Measurements from ENCODE around the gene CMSS1. TPM values are rescaled to one million over a fixed set of nuclear protein-coding genes. Genes with fewer than 3 reads are reported as not detected.

CMSS1 gene
- polyA plus RNA-seq, 1 donor from 2014 or later, result 31.8 TPM

- no peaks in the 10 kb centered on the region for H4K20me1 ChIP-seq (ENCODE audit: insufficient read depth)
- no peak overlapping the region for H3K4me2 ChIP-seq (ENCODE audit: low read length)
- no peaks in the 10 kb centered on the region for H3K36me3 ChIP-seq (ENCODE audit: insufficient read depth, low read length)
- no peaks in the 10 kb centered on the region for H3K9me2 ChIP-seq (ENCODE audit: insufficient read depth, low read length)
- no peaks in the 10 kb centered on the region for H3F3A ChIP-seq (ENCODE audit: insufficient read depth, low read length, poor library complexity, severe bottlenecking)
- no peak overlapping the region for H3K4me3 ChIP-seq (ENCODE audit: low read length)
- H2AFZ ChIP-seq (ENCODE audit: low read depth, low read length), result no peak overlapping the region
- H3K79me2 ChIP-seq (replicated peaks; ENCODE audit: insufficient read depth, low read length), result no peaks in the 10 kb centered on the region
- no peaks in the 10 kb centered on the region for H3K27me3 ChIP-seq (ENCODE audit: insufficient read depth, low read depth, low read length)
- no peaks in the 10 kb centered on the region for H3K9me3 ChIP-seq (ENCODE audit: low read length)
- H3K27ac ChIP-seq (ENCODE audit: low read length), result no peak overlapping the region
- no peak overlapping the region for H3K9ac ChIP-seq (ENCODE audit: low read length)
- TF ChIP-seq SMC3 (conservative IDR thresholded peaks at IDR 0.05; ENCODE audit: poor library complexity), result no peak
- no peak for TF ChIP-seq CTCF (IDR thresholded peaks at IDR 0.05; ENCODE audit: poor library complexity, severe bottlenecking)
- no peak for TF ChIP-seq POLR2AphosphoS5 (IDR thresholded peaks at IDR 0.05)
- TF ChIP-seq RAD21 (conservative IDR thresholded peaks at IDR 0.05), result no peak
- TF ChIP-seq MXI1 (conservative IDR thresholded peaks at IDR 0.05; ENCODE audit: poor library complexity, severe bottlenecking), result no peak
- TF ChIP-seq TAF1 (IDR thresholded peaks at IDR 0.05; ENCODE audit: low read depth), result no peak
- no peak for TF ChIP-seq REST (IDR thresholded peaks at IDR 0.05; ENCODE audit: borderline replicate concordance)
- TF ChIP-seq EP300 (conservative IDR thresholded peaks at IDR 0.05; ENCODE audit: poor library complexity, severe bottlenecking), result no peak
- TF ChIP-seq EZH2 (IDR thresholded peaks at IDR 0.05; ENCODE audit: borderline replicate concordance, insufficient read depth, low read length, poor library complexity, severe bottlenecking), result no peak
Measured at GRCh38 chr3:99907959-99908544, 90.4 kb downstream of the CMSS1 start.

- Histone ChIP-seq H3K4me3 (ENCODE audit: low read length) (no peak overlapping the region), H4K20me1 (ENCODE audit: insufficient read depth) (no peaks in the 10 kb centered on the region), H3K4me2 (ENCODE audit: low read length) (no peak overlapping the region), H3K9ac (ENCODE audit: low read length) (no peak overlapping the region), H3K27ac (ENCODE audit: low read length) (no peak overlapping the region), H3K9me3 (ENCODE audit: low read length) (no peaks in the 10 kb centered on the region), H3F3A (ENCODE audit: insufficient read depth, low read length, poor library complexity, severe bottlenecking) (no peaks in the 10 kb centered on the region), H3K9me2 (ENCODE audit: insufficient read depth, low read length) (no peaks in the 10 kb centered on the region), H3K36me3 (ENCODE audit: insufficient read depth, low read length) (no peaks in the 10 kb centered on the region), H3K79me2 (replicated peaks; ENCODE audit: insufficient read depth, low read length) (no peaks in the 10 kb centered on the region), H2AFZ (ENCODE audit: low read depth, low read length) (no peak overlapping the region), H3K27me3 (ENCODE audit: insufficient read depth, low read depth, low read length) (no peaks in the 10 kb centered on the region)
- no peak for TF ChIP-seq TAF1 (IDR thresholded peaks at IDR 0.05; ENCODE audit: low read depth)
- no peak for TF ChIP-seq SMC3 (conservative IDR thresholded peaks at IDR 0.05; ENCODE audit: poor library complexity)
- no peak for TF ChIP-seq EZH2 (IDR thresholded peaks at IDR 0.05; ENCODE audit: borderline replicate concordance, insufficient read depth, low read length, poor library complexity, severe bottlenecking)
Measured at GRCh38 chr3:99909714-99910495, 92.2 kb downstream of the CMSS1 start.
